Activated naive CD4-positive, alpha-beta T cell treated with anti-CD3 and anti-CD28 coated beads, Interleukin-2, amount 10 ng/mL, durations not matched to agents 7 days and 5 days (primary cell): Measurements from ENCODE around the gene LMO4.

Experiments used
- CTCF ChIA-PET: fragments of 350-600 bp; sonication (Branson Sonifier 250); formaldehyde crosslinking; loops from one replicate; lab custom pipeline; 2021; ENCODE audit warnings: antibody characterized with exemption; lab: Charles Lee
- DNase-seq: peaks from one replicate; pipeline ENCODE4 v3.0.0-alpha.2; 2020
- H3K27ac Mint-ChIP-seq: one replicate; pipeline ENCODE4 v1.8.0; 2021; ENCODE audit warnings: mild to moderate bottlenecking, moderate library complexity, mixed read lengths
- H3K27me3 Mint-ChIP-seq: one replicate; pipeline ENCODE4 v1.8.0; 2021; ENCODE audit warnings: mild to moderate bottlenecking, mixed read lengths
- H3K36me3 Mint-ChIP-seq: one replicate; pipeline ENCODE4 v1.8.0; 2021; ENCODE audit warnings: mixed read lengths
- H3K4me1 Mint-ChIP-seq: one replicate; pipeline ENCODE4 v1.8.0; 2021; ENCODE audit warnings: mixed read lengths
- H3K4me3 Mint-ChIP-seq: one replicate; pipeline ENCODE4 v1.8.0; 2021; ENCODE audit warnings: mild to moderate bottlenecking, moderate library complexity, mixed read lengths
- H3K9me3 Mint-ChIP-seq: one replicate; pipeline ENCODE4 v1.8.0; 2021; ENCODE audit warnings: mixed read lengths

The LMO4 gene

GRCh38 chr1:87307306-87307705 lies 21.4 kb upstream of the LMO4 start:
- no peak for DNase-seq
- no peaks in the 10 kb centered on the region for H3K4me1 Mint-ChIP-seq
- CTCF ChIA-PET: no interaction called here
- H3K27me3 Mint-ChIP-seq: peaks cover 17% of the 10 kb centered on the region
- no peaks in the 10 kb centered on the region for H3K9me3 Mint-ChIP-seq
- no peak overlapping the region for H3K27ac Mint-ChIP-seq
- H3K4me3 Mint-ChIP-seq: no peak overlapping the region
- no peaks in the 10 kb centered on the region for H3K36me3 Mint-ChIP-seq

- no peak for DNase-seq
- H3K27ac Mint-ChIP-seq: no peak overlapping the region
- H3K4me3 Mint-ChIP-seq: no peak overlapping the region
- H3K4me1 Mint-ChIP-seq: no peaks in the 10 kb centered on the region
- no peaks in the 10 kb centered on the region for H3K36me3 Mint-ChIP-seq
- peaks cover 17% of the 10 kb centered on the region for H3K27me3 Mint-ChIP-seq
- H3K9me3 Mint-ChIP-seq: no peaks in the 10 kb centered on the region
- CTCF ChIA-PET: no interaction called here
These were observed 20.7 kb upstream of the LMO4 start for GRCh38 chr1:87307931-87308330.

DNA sequence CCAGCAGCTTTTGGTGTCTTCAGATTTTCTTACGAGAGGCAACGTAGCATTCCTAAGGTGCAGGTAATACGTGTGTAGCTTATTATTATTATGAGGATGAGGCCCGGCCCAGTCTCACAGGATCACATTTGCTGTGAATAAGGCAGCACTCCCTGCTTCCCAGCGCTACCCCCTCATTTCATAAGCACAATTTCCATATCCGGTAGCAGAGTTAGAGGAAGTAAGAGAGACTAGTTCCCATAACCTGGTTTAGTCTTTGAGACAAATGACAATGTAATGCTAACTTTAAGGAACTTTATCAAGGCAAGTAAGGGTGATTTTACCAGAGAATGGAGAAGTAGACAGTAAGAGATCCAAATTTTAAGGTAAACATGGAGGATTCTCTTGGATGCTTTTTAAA lies 14.6 kb upstream of the LMO4 start:
- Mint-ChIP-seq H3K27me3 (peaks cover 4% of the 10 kb centered on the region), H3K9me3 (no peaks in the 10 kb centered on the region), H3K27ac (no peak overlapping the region), H3K36me3 (no peaks in the 10 kb centered on the region), H3K4me1 (peaks cover 7% of the 10 kb centered on the region), H3K4me3 (no peak overlapping the region)
- no peak for DNase-seq
- CTCF ChIA-PET: no interaction called here

GRCh38 chr1:87318056-87318650 lies 10.5 kb upstream of the LMO4 start:
- no peak overlapping the region for H3K4me3 Mint-ChIP-seq
- H3K36me3 Mint-ChIP-seq: no peaks in the 10 kb centered on the region
- no peaks in the 10 kb centered on the region for H3K27me3 Mint-ChIP-seq
- DNase-seq: no peak
- H3K9me3 Mint-ChIP-seq: no peaks in the 10 kb centered on the region
- CTCF ChIA-PET: no interaction called here
- no peak overlapping the region for H3K27ac Mint-ChIP-seq
- peaks cover 7% of the 10 kb centered on the region for H3K4me1 Mint-ChIP-seq

DNA sequence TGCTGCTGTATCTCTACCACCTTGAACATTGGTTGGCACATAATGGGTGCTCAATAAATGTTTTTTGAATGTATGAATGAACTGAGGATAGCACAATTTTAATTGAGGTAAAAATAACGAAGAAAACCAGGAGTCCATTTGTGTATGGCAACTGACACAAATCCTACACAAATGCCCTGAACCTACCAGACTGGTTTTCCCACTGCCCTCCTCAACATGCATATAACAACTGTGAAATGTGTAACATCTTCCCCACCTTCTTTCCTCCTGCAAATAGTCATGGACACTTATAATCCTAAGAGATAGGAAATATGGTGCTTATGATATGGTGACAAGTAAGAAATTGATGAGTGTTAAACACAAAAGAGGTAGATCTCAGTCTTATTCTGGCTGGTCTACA lies 9.9 kb upstream of the LMO4 start:
- Mint-ChIP-seq H3K36me3 (no peaks in the 10 kb centered on the region), H3K4me3 (no peak overlapping the region), H3K27ac (no peak overlapping the region), H3K9me3 (no peaks in the 10 kb centered on the region), H3K4me1 (peaks cover 7% of the 10 kb centered on the region), H3K27me3 (no peaks in the 10 kb centered on the region)
- CTCF ChIA-PET: no interaction called here
- DNase-seq: no peak

- CTCF ChIA-PET: interaction anchor here (0.7 to 2.0 kb wide), 12 partner anchors 9 to 628 kb away, joined by 3 to 16 read pairs (median 3); no protein-coding TSS in a partner anchor
- no peak overlapping the region for H3K27ac Mint-ChIP-seq
- H3K4me1 Mint-ChIP-seq: peaks cover 26% of the 10 kb centered on the region
These were observed 2.5 kb upstream of the LMO4 start for GRCh38 chr1:87325982-87326738.

GRCh38 chr1:87327376-87328271 lies 1.1 kb upstream of the LMO4 start:
- H3K9me3 Mint-ChIP-seq: no peaks in the 10 kb centered on the region
- peaks cover 12% of the 10 kb centered on the region for H3K36me3 Mint-ChIP-seq
- CTCF ChIA-PET: interaction anchor here (1.1 to 1.6 kb wide), 3 partner anchors 29 to 625 kb away, joined by 3 read pairs; no protein-coding TSS in a partner anchor
- peaks cover 27% of the 10 kb centered on the region for H3K27me3 Mint-ChIP-seq
- peak overlapping the region; percentile 82 for H3K4me3 Mint-ChIP-seq
- no peak for DNase-seq
- H3K27ac Mint-ChIP-seq: peak overlapping the region; percentile 91
- peaks cover 34% of the 10 kb centered on the region for H3K4me1 Mint-ChIP-seq

More at GRCh38 chr1:87325982-87326738, 2.5 kb upstream of the LMO4 start:
- peaks cover 15% of the 10 kb centered on the region for H3K27me3 Mint-ChIP-seq
- no peak overlapping the region for H3K4me3 Mint-ChIP-seq
- H3K36me3 Mint-ChIP-seq: peaks cover 2% of the 10 kb centered on the region
- H3K9me3 Mint-ChIP-seq: no peaks in the 10 kb centered on the region
- DNase-seq: peak; percentile 61

GRCh38 chr1:87329051-87329525 lies 408 bp downstream of the LMO4 start:
- H3K36me3 Mint-ChIP-seq: peaks cover 23% of the 10 kb centered on the region
- CTCF ChIA-PET: no interaction called here
- H3K4me3 Mint-ChIP-seq: peak overlapping the region; percentile 84
- peaks cover 49% of the 10 kb centered on the region for H3K4me1 Mint-ChIP-seq
- peak overlapping the region; percentile 98 for H3K27ac Mint-ChIP-seq
- H3K9me3 Mint-ChIP-seq: no peaks in the 10 kb centered on the region
- peak; percentile 58 for DNase-seq
- peaks cover 27% of the 10 kb centered on the region for H3K27me3 Mint-ChIP-seq

- Mint-ChIP-seq H3K27me3 (peaks cover 27% of the 10 kb centered on the region), H3K27ac (peak overlapping the region; percentile 98), H3K4me1 (peaks cover 53% of the 10 kb centered on the region), H3K9me3 (no peaks in the 10 kb centered on the region), H3K36me3 (peaks cover 25% of the 10 kb centered on the region), H3K4me3 (peak overlapping the region; percentile 84)
- CTCF ChIA-PET: no interaction called here
- DNase-seq: peak; percentile 25
These were observed 911 bp downstream of the LMO4 start for GRCh38 chr1:87329526-87330056.

DNA sequence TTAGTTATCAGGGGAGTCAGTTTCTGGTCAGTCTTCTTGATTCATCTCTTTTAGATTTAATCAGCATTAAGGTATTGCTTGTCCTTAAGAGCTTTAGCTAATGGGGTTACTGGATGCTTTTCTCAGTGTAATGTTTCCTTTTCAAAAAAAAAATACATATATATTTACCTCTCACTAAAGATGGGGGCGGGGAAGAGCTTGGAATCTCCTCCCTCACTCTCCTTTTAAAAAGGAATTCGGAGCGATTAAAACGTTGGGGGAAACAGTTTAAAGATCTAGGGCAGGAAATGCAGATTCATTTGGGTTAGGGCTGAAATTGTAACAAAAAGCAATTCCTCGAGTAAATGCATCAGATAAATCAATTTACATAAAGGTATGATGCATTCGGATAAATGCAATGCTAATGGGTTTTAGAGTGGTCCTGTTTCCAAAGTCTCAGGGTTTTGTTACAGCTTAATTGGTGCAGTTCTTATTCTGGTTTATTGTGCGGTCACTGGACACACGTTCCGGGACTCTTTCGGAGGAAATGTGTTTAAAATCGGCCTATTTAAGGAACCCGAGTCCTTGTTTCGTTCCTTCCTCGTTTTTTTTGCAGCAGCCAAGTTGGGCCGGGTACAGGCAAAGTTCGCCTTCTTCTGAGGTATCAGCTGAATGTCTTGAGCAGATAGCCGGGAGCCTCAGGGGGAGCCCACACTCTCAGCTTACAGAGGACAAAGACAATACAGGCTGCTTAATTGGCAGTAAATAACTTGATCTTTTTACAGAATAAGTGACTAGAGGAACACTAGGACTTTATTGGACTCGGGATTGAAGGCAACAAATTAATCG lies 1.6 kb downstream of the LMO4 start:
- peak; percentile 32 for DNase-seq
- peak overlapping the region; percentile 84 for H3K4me3 Mint-ChIP-seq
- H3K4me1 Mint-ChIP-seq: peaks cover 56% of the 10 kb centered on the region
- no peaks in the 10 kb centered on the region for H3K9me3 Mint-ChIP-seq
- CTCF ChIA-PET: no interaction called here
- H3K27me3 Mint-ChIP-seq: peaks cover 24% of the 10 kb centered on the region
- H3K27ac Mint-ChIP-seq: peak overlapping the region; percentile 98
- peaks cover 26% of the 10 kb centered on the region for H3K36me3 Mint-ChIP-seq

DNA sequence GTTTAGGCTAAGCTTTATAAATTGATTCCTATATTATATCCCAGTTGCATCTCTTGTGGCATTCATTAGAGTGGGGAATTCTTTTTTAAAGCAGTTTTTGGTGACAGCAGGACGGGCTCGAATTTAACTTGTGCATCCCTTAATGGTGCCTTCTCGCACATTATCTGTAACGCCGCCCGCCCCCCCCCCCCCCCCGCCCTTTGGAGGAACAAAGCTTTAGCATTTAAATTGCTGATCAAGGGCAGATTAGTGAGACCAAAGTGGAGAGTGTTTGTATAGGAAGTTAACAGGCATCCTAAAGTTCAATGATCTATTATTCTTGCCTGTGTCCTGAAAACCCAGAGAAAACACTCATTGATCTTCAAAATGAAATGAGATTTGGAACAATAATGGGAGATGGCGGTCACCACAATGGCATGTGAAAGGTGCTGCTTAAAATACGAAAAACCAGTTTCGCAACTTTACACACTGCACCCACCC lies 2.2 kb downstream of the LMO4 start:
- peaks cover 26% of the 10 kb centered on the region for H3K36me3 Mint-ChIP-seq
- CTCF ChIA-PET: no interaction called here
- peaks cover 60% of the 10 kb centered on the region for H3K4me1 Mint-ChIP-seq

GRCh38 chr1:87331365-87332241 lies 2.9 kb downstream of the LMO4 start:
- peak; percentile 86 for DNase-seq
- Mint-ChIP-seq H3K27me3 (peaks cover 24% of the 10 kb centered on the region), H3K9me3 (no peaks in the 10 kb centered on the region), H3K27ac (peak overlapping the region; percentile 98), H3K4me3 (peak overlapping the region; percentile 84), H3K4me1 (peaks cover 64% of the 10 kb centered on the region), H3K36me3 (peaks cover 28% of the 10 kb centered on the region)
- CTCF ChIA-PET: no interaction called here

More for the DNA sequence above, 2.2 kb downstream of the LMO4 start:
- Mint-ChIP-seq H3K9me3 (no peaks in the 10 kb centered on the region), H3K27ac (peak overlapping the region; percentile 98), H3K27me3 (peaks cover 24% of the 10 kb centered on the region), H3K4me3 (peak overlapping the region; percentile 84)
- no peak for DNase-seq
